Measurements from ENCODE around the gene CFAP99. TPM values are rescaled to one million over a fixed set of nuclear protein-coding genes. Genes with fewer than 3 reads are reported as not detected.

CFAP99 gene
- total RNA-seq, 1 experiment from 2014 or later = 0.33 TPM

GRCh38 chr4:2399216-2399615 is 19.5 kb upstream of the CFAP99 start:
- no peaks in the 10 kb centered on the region for H3K27me3 ChIP-seq (ENCODE audit: control insufficient read depth, insufficient read depth, low read length)
- no TSS peak for BruUV-seq (replicated peaks)
- intact Hi-C loops (cut with micrococcal nuclease; ENCODE audit: unreplicated experiment) = no loop called here
- no peak overlapping the region for H3K27ac ChIP-seq (ENCODE audit: low read length)
- POLR2A ChIA-PET = no interaction called here
- ATAC-seq = no peak
- no peak for DNase-seq (ENCODE audit: low read depth, low spot score)
- in situ Hi-C loops (cut with HindIII; ENCODE audit: low pct_unique_long_range_greater_than_20kb, low sequenced_read_pairs) = no loop called here
- H3K9me3 ChIP-seq (ENCODE audit: control insufficient read depth, insufficient read depth, low read depth, low read length) = no peaks in the 10 kb centered on the region
- no peak overlapping the region for H3K4me3 ChIP-seq (ENCODE audit: low read depth in 2 of 2, low read length in 2 of 2)
- TF ChIP-seq, protein P1, sequence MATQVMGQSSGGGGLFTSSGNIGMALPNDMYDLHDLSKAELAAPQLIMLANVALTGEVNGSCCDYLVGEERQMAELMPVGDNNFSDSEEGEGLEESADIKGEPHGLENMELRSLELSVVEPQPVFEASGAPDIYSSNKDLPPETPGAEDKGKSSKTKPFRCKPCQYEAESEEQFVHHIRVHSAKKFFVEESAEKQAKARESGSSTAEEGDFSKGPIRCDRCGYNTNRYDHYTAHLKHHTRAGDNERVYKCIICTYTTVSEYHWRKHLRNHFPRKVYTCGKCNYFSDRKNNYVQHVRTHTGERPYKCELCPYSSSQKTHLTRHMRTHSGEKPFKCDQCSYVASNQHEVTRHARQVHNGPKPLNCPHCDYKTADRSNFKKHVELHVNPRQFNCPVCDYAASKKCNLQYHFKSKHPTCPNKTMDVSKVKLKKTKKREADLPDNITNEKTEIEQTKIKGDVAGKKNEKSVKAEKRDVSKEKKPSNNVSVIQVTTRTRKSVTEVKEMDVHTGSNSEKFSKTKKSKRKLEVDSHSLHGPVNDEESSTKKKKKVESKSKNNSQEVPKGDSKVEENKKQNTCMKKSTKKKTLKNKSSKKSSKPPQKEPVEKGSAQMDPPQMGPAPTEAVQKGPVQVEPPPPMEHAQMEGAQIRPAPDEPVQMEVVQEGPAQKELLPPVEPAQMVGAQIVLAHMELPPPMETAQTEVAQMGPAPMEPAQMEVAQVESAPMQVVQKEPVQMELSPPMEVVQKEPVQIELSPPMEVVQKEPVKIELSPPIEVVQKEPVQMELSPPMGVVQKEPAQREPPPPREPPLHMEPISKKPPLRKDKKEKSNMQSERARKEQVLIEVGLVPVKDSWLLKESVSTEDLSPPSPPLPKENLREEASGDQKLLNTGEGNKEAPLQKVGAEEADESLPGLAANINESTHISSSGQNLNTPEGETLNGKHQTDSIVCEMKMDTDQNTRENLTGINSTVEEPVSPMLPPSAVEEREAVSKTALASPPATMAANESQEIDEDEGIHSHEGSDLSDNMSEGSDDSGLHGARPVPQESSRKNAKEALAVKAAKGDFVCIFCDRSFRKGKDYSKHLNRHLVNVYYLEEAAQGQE (IDR thresholded peaks at IDR 0.05; ENCODE audit: insufficient read depth in 1 of 2, low read depth in 2 of 2, low read length in 1 of 2) = no peak
- no peak for TF ChIP-seq CTCF (IDR thresholded peaks at IDR 0.05)
- TF ChIP-seq TCF7L2 (IDR thresholded peaks at IDR 0.05; ENCODE audit: low read depth, low read length) = no peak
- TF ChIP-seq SIN3A (IDR thresholded peaks at IDR 0.05; ENCODE audit: borderline replicate concordance, insufficient read depth, low read depth, low read length) = no peak
- no peak for TF ChIP-seq POLR2AphosphoS5 (IDR thresholded peaks at IDR 0.05; ENCODE audit: low read depth, low read length)
- CTCF ChIA-PET = no interaction called here
- no peaks in the 10 kb centered on the region for H3K36me3 ChIP-seq (ENCODE audit: control insufficient read depth, insufficient read depth, low read length)
- peaks cover 13% of the 10 kb centered on the region for H3K4me1 ChIP-seq (ENCODE audit: control insufficient read depth, insufficient read depth, low read length)

DNA sequence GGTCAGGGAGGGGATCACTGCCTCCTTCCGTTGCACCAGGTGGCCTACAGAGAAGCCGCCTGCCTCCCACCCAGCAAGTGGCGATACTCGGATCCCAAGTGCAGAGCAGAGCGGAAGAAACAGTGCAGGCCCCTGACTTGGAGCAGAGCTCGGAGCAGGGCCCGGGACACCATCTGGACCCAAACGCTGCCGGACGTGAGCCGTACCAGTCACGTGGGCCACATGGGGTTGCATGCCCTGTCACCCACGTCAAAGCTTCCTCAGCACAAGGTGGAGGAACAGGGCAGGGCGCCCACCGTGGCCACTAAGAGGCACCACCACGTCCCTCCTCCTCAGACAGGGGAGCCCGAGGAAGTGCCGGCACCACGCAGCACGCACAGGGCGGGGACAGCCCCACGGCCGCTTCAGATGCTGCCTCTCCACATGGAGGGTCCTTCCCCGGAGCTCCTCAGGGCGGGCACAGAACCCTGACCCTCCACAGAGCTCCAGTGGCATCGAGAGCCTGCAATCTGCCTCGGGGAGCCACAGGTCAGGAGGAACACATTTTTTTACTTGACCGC is 19.0 kb upstream of the CFAP99 start:
- TF ChIP-seq TCF7L2 (IDR thresholded peaks at IDR 0.05; ENCODE audit: low read depth, low read length) (no peak), POLR2AphosphoS5 (IDR thresholded peaks at IDR 0.05; ENCODE audit: low read depth, low read length) (no peak), SIN3A (IDR thresholded peaks at IDR 0.05; ENCODE audit: borderline replicate concordance, insufficient read depth, low read depth, low read length) (no peak), CTCF (IDR thresholded peaks at IDR 0.05) (no peak)
- TF ChIP-seq, protein P1 (IDR thresholded peaks at IDR 0.05; ENCODE audit: insufficient read depth in 1 of 2, low read depth in 2 of 2, low read length in 1 of 2) = no peak
- in situ Hi-C loops (cut with HindIII; ENCODE audit: low pct_unique_long_range_greater_than_20kb, low sequenced_read_pairs) (no loop called here), intact Hi-C loops (cut with micrococcal nuclease; ENCODE audit: unreplicated experiment) (no loop called here)
- no peaks in the 10 kb centered on the region for H3K9me3 ChIP-seq (ENCODE audit: control insufficient read depth, insufficient read depth, low read depth, low read length)
- H3K4me1 ChIP-seq (ENCODE audit: control insufficient read depth, insufficient read depth, low read length) = peaks cover 13% of the 10 kb centered on the region
- no peak overlapping the region for H3K4me3 ChIP-seq (ENCODE audit: low read depth in 2 of 2, low read length in 2 of 2)
- H3K36me3 ChIP-seq (ENCODE audit: control insufficient read depth, insufficient read depth, low read length) = no peaks in the 10 kb centered on the region
- ChIA-PET CTCF (no interaction called here), POLR2A (no interaction called here)
- H3K27me3 ChIP-seq (ENCODE audit: control insufficient read depth, insufficient read depth, low read length) = no peaks in the 10 kb centered on the region
- no peak for ATAC-seq
- H3K27ac ChIP-seq (ENCODE audit: low read length) = no peak overlapping the region
- DNase-seq (ENCODE audit: low read depth, low spot score) = no peak
- no TSS peak for BruUV-seq (replicated peaks)

All from Panc1 (cell line).